ENCODE measurements around the gene NEURL1B.

- TF ChIP-seq CTCF (IDR thresholded peaks at IDR 0.05; ENCODE audit: insufficient read depth, low read length), result no peak
- TF ChIP-seq POLR2AphosphoS5 (IDR thresholded peaks at IDR 0.05; ENCODE audit: low read depth), result no peak
- TF ChIP-seq, protein P1, sequence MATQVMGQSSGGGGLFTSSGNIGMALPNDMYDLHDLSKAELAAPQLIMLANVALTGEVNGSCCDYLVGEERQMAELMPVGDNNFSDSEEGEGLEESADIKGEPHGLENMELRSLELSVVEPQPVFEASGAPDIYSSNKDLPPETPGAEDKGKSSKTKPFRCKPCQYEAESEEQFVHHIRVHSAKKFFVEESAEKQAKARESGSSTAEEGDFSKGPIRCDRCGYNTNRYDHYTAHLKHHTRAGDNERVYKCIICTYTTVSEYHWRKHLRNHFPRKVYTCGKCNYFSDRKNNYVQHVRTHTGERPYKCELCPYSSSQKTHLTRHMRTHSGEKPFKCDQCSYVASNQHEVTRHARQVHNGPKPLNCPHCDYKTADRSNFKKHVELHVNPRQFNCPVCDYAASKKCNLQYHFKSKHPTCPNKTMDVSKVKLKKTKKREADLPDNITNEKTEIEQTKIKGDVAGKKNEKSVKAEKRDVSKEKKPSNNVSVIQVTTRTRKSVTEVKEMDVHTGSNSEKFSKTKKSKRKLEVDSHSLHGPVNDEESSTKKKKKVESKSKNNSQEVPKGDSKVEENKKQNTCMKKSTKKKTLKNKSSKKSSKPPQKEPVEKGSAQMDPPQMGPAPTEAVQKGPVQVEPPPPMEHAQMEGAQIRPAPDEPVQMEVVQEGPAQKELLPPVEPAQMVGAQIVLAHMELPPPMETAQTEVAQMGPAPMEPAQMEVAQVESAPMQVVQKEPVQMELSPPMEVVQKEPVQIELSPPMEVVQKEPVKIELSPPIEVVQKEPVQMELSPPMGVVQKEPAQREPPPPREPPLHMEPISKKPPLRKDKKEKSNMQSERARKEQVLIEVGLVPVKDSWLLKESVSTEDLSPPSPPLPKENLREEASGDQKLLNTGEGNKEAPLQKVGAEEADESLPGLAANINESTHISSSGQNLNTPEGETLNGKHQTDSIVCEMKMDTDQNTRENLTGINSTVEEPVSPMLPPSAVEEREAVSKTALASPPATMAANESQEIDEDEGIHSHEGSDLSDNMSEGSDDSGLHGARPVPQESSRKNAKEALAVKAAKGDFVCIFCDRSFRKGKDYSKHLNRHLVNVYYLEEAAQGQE (IDR thresholded peaks at IDR 0.05; ENCODE audit: insufficient replicate concordance, low read depth), result no peak
Observed at GRCh38 chr5:172618574-172619365, 22.3 kb upstream of the NEURL1B start.

Data from HL-60 (cell line).